Germinal center (tissue), 1 donor: ENCODE data around the gene ERBB4.
A peak's percentile ranks its signal among the peaks of the same experiment; 100 is the strongest.

Source experiments
- DNase-seq: peaks from one replicate; pipeline ENCODE4 v3.0.0; 2012; ENCODE audit warnings: mixed read lengths, low spot score

ERBB4 gene

GRCh38 chr2:211468877-211469663 is 1069.5 kb downstream of the ERBB4 start:
- DNase-seq, result no peak

- DNase-seq, result no peak
Measured at GRCh38 chr2:211468217-211468616, 1070.4 kb downstream of the ERBB4 start.

GRCh38 chr2:211463397-211463796 is 1075.2 kb downstream of the ERBB4 start:
- DNase-seq, result no peak

DNA sequence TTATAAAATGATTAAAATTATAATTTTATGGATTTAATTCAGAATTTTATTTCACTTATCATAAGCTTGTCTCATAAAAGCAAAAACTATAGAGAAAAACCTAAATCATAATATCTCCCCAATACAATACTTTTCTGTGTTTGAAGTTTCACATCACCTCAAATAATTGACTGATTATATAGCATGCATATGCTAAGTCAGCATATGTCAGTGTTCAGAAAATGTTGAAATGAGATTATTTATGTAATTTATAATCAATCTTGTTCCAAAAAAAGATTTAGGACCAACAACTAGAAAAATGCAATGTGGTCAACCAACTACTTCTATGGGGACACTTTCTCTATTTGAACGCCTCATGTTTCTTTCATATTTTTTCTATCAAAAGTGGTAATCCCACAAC is 1079.6 kb downstream of the ERBB4 start:
- no peak for DNase-seq

DNA sequence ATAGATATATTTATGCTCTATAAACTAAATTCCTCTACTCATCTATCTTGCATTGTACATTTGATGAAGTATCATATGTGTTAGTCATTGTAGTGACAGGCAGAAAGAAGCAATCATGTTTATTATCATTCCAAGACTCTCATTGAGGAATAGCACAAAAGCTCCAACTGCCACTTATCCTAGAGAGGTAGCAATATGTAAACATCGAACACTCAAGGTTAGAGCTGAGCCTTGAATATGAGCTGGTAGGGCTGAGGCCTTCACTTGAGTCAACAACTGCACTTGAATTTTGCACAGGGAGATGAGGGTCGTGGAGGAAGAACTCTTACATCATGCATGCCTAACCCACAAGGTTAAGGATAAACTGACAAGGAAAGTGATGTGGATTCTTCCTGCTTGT is 1081.3 kb downstream of the ERBB4 start:
- DNase-seq, result no peak

DNA sequence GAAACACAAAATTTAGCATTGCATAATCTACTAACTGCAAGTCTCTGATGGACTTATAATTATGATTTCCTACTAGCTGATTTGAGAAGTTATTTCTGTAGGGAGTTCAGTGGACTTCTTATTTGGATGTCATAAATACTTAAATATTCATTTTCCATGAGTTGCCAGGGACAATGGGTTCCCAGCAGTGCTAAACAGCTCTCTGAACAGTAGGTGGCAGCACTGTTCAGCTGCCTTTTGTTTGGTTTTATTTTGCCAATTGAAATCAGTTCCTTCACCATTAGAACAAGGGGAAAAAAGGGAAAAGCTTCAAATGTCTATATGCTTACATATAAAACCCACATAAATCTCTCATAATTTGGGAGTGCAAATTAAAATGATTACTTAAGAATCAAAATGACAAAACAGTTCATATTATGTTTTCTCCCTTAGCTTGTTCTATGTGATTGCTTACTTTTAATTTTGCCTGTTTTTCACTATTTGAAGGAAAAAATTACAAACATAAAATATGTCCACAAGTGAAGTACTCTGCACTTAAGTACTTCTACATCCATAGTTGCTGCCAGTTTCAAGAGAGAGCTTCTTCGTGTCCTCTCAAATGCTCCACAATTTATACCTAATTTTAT is 1083.3 kb downstream of the ERBB4 start:
- peak; percentile 24 for DNase-seq

DNA sequence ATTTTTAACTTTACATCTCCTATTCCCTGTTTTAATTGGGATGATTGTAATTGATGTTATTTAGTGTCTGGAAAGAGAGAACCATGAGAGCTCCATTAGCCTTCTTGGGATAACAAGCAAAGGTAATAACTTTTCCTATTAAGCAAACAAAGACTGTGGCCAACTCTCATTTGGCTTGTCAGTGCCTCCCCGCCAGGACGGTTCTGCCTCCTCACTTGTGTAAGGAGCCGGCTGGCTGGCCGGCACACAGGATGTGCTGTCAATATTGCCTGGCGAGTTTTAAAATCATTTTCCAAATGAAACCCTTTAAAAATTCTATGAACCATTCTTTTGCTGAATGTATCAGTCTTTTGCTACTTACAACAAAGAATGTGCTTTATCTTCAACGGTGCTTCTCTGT is 1083.9 kb downstream of the ERBB4 start:
- no peak for DNase-seq

GRCh38 chr2:211453311-211453887 is 1085.2 kb downstream of the ERBB4 start:
- no peak for DNase-seq

- DNase-seq, result no peak
Measured at GRCh38 chr2:211451642-211452041, 1087.0 kb downstream of the ERBB4 start.

GRCh38 chr2:211449819-211450218 is 1088.8 kb downstream of the ERBB4 start:
- no peak for DNase-seq

DNA sequence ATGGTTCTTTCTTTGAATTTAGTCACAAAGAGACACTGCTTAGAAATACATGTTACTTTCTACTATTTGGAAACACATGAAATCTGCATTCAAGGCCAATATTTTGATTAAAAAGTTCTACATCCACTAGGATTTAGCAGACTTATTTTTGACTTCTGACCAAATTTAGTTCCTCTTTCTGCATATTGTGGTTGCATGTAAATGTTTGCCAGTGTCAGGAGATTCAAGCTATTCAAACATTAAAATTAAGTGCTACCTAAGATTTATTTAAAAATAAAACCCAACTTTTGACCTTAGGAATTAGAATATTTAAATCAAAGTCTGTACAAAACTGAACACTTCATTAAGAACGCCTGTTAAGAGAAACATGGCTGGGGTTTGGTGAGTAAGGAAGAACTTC is 1091.1 kb downstream of the ERBB4 start:
- no peak for DNase-seq

GRCh38 chr2:211440107-211440506 is 1098.5 kb downstream of the ERBB4 start:
- DNase-seq, result no peak

DNA sequence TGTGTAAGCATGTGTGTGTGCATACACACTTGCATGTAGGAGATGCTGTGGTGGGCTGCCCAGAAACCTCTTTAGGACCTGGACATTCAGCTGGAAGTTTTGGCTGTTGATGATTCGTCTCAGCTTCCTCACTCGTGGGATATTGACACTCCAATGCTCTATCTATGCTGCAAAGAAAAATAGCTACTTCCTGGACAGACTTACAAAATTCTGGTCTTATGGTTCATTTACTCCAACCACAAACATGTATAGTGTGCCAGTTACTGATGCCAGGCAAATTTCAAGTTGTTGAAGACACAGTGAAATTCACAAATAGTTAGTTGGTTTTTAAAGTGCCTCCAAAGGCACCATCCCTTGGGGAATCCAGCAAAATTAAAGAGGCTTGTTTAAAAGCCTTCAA is 1099.6 kb downstream of the ERBB4 start:
- DNase-seq, result no peak

- no peak for DNase-seq
Measured at GRCh38 chr2:211437396-211437795, 1101.2 kb downstream of the ERBB4 start.

DNA sequence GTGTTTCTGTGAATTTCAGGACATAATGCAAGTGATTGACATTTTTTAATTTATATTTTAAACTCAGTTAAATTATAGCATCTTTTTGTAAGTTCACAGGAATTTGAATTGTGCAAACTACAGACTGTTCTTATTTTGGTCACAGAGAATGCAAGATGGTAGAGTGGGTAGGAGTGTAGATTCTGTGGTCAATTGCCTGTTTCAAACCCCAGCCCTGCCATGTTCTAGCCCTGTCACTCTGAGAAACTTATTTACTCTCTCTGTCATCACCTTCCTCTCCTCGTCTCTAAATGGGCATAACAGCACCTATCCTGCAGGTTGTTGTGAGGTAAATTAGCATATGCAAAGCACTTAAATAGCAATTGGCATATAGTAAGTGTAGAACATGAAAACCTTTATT is 1102.4 kb downstream of the ERBB4 start:
- DNase-seq, result no peak

GRCh38 chr2:211435331-211435730 is 1103.3 kb downstream of the ERBB4 start:
- no peak for DNase-seq

GRCh38 chr2:211434773-211435172 is 1103.8 kb downstream of the ERBB4 start:
- no peak for DNase-seq

DNA sequence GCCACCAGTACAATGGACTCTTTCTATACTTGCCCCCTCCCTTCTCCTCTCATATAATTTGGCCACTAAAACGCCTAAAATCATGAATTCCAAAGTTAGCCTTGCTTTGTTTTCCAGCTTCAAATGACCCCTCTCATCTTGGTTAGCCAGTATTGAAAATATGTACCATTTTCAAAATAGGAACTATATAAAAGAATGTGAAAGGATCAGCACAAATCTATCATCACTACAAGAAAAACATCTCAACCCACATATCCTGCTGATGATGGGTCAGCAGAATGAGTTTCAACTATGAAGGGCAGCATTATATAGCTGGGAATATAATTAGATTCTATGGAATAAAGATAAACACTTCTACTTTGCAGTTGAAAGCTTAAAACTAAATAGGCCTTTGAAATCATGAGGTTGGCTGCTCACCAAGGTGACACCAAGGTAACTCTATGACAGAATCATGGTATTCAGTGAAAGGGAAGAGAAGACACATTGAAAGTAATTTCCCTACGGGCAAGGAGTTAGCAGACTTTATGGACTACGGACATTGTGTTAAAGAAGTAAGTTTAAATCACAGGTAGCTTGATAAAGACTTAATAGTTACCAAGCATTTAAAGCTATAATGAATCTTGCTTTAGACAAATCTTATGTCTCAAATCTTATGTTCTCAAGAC is 1109.2 kb downstream of the ERBB4 start:
- no peak for DNase-seq

DNA sequence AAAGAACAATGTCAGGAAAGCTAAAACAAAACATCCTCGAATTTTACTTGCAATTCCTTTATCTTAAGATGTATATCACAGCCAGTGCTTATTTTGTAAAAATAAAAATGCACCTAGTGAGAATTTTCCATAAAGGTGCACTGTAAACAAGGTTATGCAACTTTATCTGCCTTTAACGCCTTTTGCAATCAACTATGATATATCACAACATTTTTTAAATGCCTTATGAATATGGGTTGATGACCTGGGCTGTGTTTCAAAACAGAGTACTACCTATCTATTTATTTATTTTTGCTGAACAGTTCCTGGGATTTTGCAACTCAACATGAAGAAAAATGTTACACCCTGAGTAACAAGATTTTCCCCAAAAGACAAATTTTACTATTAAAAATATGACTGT is 1112.4 kb downstream of the ERBB4 start:
- no peak for DNase-seq

DNA sequence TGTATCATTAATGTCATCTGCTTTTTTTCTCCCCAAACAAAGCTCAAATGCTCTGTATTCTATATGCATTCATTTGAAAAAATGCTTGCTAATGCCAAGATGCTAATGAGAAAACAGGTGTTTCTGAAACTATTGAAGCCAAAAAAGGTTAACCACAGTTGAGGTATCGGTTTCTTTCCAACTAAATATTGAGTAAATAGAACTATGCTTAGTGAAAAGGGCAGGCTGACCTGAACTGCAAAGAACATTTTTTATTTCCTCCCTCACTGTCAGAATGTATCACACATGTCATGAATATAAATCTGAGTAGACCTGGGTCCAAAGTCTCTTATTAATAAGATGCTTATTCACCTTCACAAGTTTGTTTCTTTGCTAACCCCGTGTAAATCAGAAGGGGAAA is 1115.6 kb downstream of the ERBB4 start:
- DNase-seq, result no peak

- DNase-seq, result no peak
Measured at GRCh38 chr2:211417544-211417943, 1121.1 kb downstream of the ERBB4 start.

- DNase-seq, result no peak
Measured at GRCh38 chr2:211416373-211416772, 1122.2 kb downstream of the ERBB4 start.

DNA sequence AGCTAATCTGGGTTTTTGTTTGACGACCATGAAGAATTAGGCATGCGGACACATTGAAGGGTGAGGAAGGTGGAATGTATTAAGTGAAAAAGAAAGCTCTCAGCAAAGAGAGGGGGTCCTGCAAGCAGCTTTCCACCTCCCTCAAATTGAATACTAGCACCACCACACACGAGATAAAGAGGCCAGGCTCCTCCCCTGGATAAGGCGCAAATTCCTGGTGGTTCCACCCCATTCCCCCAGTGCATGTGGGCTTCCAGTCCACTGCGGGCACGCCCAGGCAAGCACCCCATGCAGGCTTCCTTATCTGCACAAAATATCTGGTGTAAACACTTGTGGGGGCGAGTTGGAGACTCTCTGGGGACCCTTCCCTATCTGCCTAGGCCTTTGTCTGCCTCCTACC is 1124.9 kb downstream of the ERBB4 start:
- DNase-seq, result no peak
